Measurements from ENCODE around the gene VAC14. TPM values are rescaled to one million over a fixed set of nuclear protein-coding genes. Genes with fewer than 3 reads are reported as not detected.

Gene VAC14
- polyA plus RNA-seq, 1 of the 3 experiments (the other 2 are of a cell fraction): 33.2 TPM

DNA sequence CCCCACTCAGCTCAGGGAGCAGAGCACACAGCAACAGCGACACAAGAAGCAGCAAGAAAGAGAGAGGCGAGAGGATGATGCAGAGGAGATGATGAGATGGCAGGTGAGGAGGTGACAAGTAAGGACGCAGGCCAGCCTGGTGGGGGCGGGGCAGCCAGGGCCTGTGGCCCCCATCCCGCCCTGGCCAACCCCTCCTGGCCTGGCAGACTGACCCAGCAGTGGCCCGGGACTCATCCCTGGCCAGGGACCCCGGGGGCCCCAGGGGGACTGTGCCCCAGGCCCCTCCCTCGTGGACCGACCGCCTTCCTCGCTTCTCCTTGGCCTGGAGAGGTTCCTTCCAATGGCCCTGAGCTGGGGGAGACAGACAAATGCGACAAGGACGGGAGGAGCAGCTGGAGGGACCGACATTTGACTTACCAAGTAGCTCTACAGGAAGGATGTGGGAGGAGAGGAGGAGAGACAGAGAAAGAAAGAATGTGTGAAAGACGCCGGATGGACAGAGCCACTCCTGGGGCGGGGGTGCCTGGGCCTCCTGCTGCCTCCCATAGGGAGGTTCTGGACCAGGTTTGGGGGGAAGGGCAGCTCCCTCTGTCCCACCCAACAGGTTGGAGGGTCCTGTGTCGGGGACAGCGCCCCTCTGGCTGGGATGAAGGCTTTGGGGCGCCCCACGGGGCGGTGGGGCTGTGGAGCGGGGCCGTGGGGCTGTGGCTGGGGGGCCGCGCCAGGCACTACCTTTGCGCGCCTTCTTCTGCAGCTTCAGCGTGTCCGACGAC, 121.9 kb downstream of the VAC14 start (continued):
- TF ChIP-seq USF2 (IDR thresholded peaks at IDR 0.05; ENCODE audit: borderline replicate concordance, low read depth, low read length) (no peak), RXRA (IDR thresholded peaks at IDR 0.05; ENCODE audit: borderline replicate concordance, low read depth) (no peak), RAD21 (IDR thresholded peaks at IDR 0.05; ENCODE audit: low read length) (no peak), CHD2 (IDR thresholded peaks at IDR 0.05; ENCODE audit: low read length, partially characterized antibody) (no peak)

- H3K9me3 ChIP-seq: no peaks in the 10 kb centered on the region
- H3K9ac ChIP-seq: no peak overlapping the region
- H3K4me3 ChIP-seq (ENCODE audit: low read depth in 2 of 2, low read length in 1 of 2): no peak overlapping the region
- no peaks in the 10 kb centered on the region for H3K9me2 ChIP-seq
- H3K36me3 ChIP-seq (replicated peaks in 1 of 2; ENCODE audit: control insufficient read depth in 1 of 2, insufficient read depth in 2 of 2, low read length in 1 of 2): peaks cover 31 to 61% of the 10 kb centered on the region in 2 experiments
- peaks cover 0 to 23% of the 10 kb centered on the region in 2 experiments; a peak in 1 of 4 replicates for H3K4me1 ChIP-seq (ENCODE audit: control insufficient read depth in 1 of 2, insufficient read depth in 2 of 2, low read depth in 1 of 2, low read length in 1 of 2)
- CTCF ChIA-PET: interaction anchor here (1.3 to 14.3 kb wide), 6 partner anchors 17 to 112 kb away, joined by 3 to 181 read pairs (median 8); no protein-coding TSS in a partner anchor
- H3K27ac ChIP-seq (ENCODE audit: low read depth in 2 of 2, low read length in 1 of 2): no peak overlapping the region; a peak in 1 of 4 replicates
- POLR2A ChIA-PET: interaction anchor here (0.6 to 1.3 kb wide), 2 partner anchors 16 to 24 kb away, joined by 3 to 4 read pairs; no protein-coding TSS in a partner anchor
- H3F3A ChIP-seq (replicated peaks; ENCODE audit: insufficient read depth): no peaks in the 10 kb centered on the region
- no peaks in the 10 kb centered on the region for H3K27me3 ChIP-seq (ENCODE audit: insufficient read depth)
- TF ChIP-seq SIN3A (IDR thresholded peaks at IDR 0.05; ENCODE audit: borderline replicate concordance, low read depth, low read length): no peak
- TF ChIP-seq GATA2 (CRISPR knock-in tag; IDR thresholded peaks at IDR 0.05): no peak
- H3K79me2 ChIP-seq (ENCODE audit: insufficient read depth): peaks cover 41% of the 10 kb centered on the region
- H4K20me1 ChIP-seq (ENCODE audit: insufficient read depth): peaks cover 36% of the 10 kb centered on the region
- no peak overlapping the region for H2AFZ ChIP-seq (ENCODE audit: low read depth)
- H3K4me2 ChIP-seq: no peak overlapping the region
- WGBS (ENCODE audit: low lambda C conversion rate): 95% methylated on average over 14 of the region's 22 CpGs
- no peak for DNase-seq
Measured at GRCh38 chr16:70678121-70678897, 122.6 kb downstream of the VAC14 start.

GRCh38 chr16:70677499-70678120, 123.3 kb downstream of the VAC14 start:
- H3K79me2 ChIP-seq (ENCODE audit: insufficient read depth): peaks cover 39% of the 10 kb centered on the region
- no peaks in the 10 kb centered on the region for H3K27me3 ChIP-seq (ENCODE audit: insufficient read depth)
- peaks cover 4% of the 10 kb centered on the region for H3F3A ChIP-seq (replicated peaks; ENCODE audit: insufficient read depth)
- peaks cover 29% of the 10 kb centered on the region for H4K20me1 ChIP-seq (ENCODE audit: insufficient read depth)
- H3K27ac ChIP-seq (ENCODE audit: low read depth in 2 of 2, low read length in 1 of 2): no peak overlapping the region
- no peak overlapping the region for H3K4me3 ChIP-seq (ENCODE audit: low read depth in 2 of 2, low read length in 1 of 2)
- no peaks in the 10 kb centered on the region for H3K9me2 ChIP-seq
- H3K4me2 ChIP-seq: no peak overlapping the region
- no peak overlapping the region for H2AFZ ChIP-seq (ENCODE audit: low read depth)
- no peaks in the 10 kb centered on the region for H3K9me3 ChIP-seq
- H3K9ac ChIP-seq: no peak overlapping the region
- ChIA-PET POLR2A (no interaction called here), CTCF (interaction anchor here (1.3 to 14.3 kb wide), 3 partner anchors 18 to 91 kb away, joined by 3 to 181 read pairs (median 11); no protein-coding TSS in a partner anchor)
- H3K36me3 ChIP-seq (replicated peaks in 1 of 2; ENCODE audit: control insufficient read depth in 1 of 2, insufficient read depth in 2 of 2, low read length in 1 of 2): peaks cover 32 to 62% of the 10 kb centered on the region in 2 experiments
- H3K4me1 ChIP-seq (ENCODE audit: control insufficient read depth in 1 of 2, insufficient read depth in 2 of 2, low read depth in 1 of 2, low read length in 1 of 2): peaks cover 0 to 16% of the 10 kb centered on the region in 2 experiments; a peak in 1 of 4 replicates
- no CpG with 5 or more reads among the region's 15 CpGs for WGBS (ENCODE audit: low lambda C conversion rate)
- DNase-seq: peak; percentile 8
- TF ChIP-seq USF2 (IDR thresholded peaks at IDR 0.05; ENCODE audit: borderline replicate concordance, low read depth, low read length): no peak
- no peak for TF ChIP-seq SMC3 (IDR thresholded peaks at IDR 0.05; ENCODE audit: low read depth, low read length)
- no peak for TF ChIP-seq NFIC (IDR thresholded peaks at IDR 0.05; ENCODE audit: borderline replicate concordance)
- TF ChIP-seq MAX (IDR thresholded peaks at IDR 0.05; ENCODE audit: low read depth): no peak
- TF ChIP-seq GABPA (IDR thresholded peaks at IDR 0.05; ENCODE audit: low read depth): no peak
- no peak for TF ChIP-seq TCF12 (IDR thresholded peaks at IDR 0.05)
- TF ChIP-seq NRF1 (IDR thresholded peaks at IDR 0.05; ENCODE audit: low read depth, low read length): no peak
- TF ChIP-seq RAD21 (IDR thresholded peaks at IDR 0.05; ENCODE audit: low read length): no peak
- no peak for TF ChIP-seq MXI1 (IDR thresholded peaks at IDR 0.05; ENCODE audit: low read depth, low read length)
- no peak for TF ChIP-seq SIN3A (IDR thresholded peaks at IDR 0.05; ENCODE audit: borderline replicate concordance, low read depth, low read length)
- TF ChIP-seq, protein P1, sequence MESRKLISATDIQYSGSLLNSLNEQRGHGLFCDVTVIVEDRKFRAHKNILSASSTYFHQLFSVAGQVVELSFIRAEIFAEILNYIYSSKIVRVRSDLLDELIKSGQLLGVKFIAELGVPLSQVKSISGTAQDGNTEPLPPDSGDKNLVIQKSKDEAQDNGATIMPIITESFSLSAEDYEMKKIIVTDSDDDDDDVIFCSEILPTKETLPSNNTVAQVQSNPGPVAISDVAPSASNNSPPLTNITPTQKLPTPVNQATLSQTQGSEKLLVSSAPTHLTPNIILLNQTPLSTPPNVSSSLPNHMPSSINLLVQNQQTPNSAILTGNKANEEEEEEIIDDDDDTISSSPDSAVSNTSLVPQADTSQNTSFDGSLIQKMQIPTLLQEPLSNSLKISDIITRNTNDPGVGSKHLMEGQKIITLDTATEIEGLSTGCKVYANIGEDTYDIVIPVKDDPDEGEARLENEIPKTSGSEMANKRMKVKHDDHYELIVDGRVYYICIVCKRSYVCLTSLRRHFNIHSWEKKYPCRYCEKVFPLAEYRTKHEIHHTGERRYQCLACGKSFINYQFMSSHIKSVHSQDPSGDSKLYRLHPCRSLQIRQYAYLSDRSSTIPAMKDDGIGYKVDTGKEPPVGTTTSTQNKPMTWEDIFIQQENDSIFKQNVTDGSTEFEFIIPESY (IDR thresholded peaks at IDR 0.05; ENCODE audit: borderline replicate concordance, low read depth): no peak

All from SK-N-SH (cell line).